Neural crest cell (in vitro differentiated cells): ENCODE results near the gene ADGRV1. TPM values are rescaled to one million over a fixed set of nuclear protein-coding genes. Genes with fewer than 3 reads are reported as not detected.
"Not testable (repeated sequence)": the region's sequence is repeated elsewhere in the genome, so short reads cannot be mapped to it uniquely, and the experiment has no call there.

Experiments used
- DNase-seq: peaks from one replicate; pipeline ENCODE4 v3.0.0; 2021; ENCODE audit warnings: low read depth, mixed read lengths, low spot score
- H3K27ac Mint-ChIP-seq: one replicate; pipeline ENCODE4 v1.8.0; 2021; ENCODE audit warnings: mild to moderate bottlenecking, mixed read lengths; ENCODE audit not compliant: unreplicated experiment
- H3K27me3 Mint-ChIP-seq: 2 replicates; pipeline ENCODE4 v1.8.0; 2021; ENCODE audit warnings: low read depth, mild to moderate bottlenecking, mixed read lengths
- H3K36me3 Mint-ChIP-seq: 2 replicates; pipeline ENCODE4 v1.8.0; 2021; ENCODE audit warnings: low read depth, mild to moderate bottlenecking, mixed read lengths
- H3K4me1 Mint-ChIP-seq: 2 replicates; pipeline ENCODE4 v1.8.0; 2021; ENCODE audit warnings: mixed read lengths
- H3K4me3 Mint-ChIP-seq: one replicate; pipeline ENCODE4 v1.8.0; 2021; ENCODE audit warnings: mild to moderate bottlenecking, mixed read lengths
- H3K9me3 Mint-ChIP-seq: 2 replicates; pipeline ENCODE4 v1.8.0; 2021; ENCODE audit warnings: mixed read lengths
- total RNA-seq: library from RNA; stranded (reverse); gene quantifications from 2 replicates; pipeline ENCODE4 v1.2.1, GENCODE V29; 2021
- TF ChIP-seq, protein P1 (sequence below): fragments of 200-600 bp; sonication (generic); conservative IDR thresholded peaks from 2 replicates; pipeline ENCODE4 v1.5.0; 2021; ENCODE audit warnings: antibody characterized with exemption, mild to moderate bottlenecking

ADGRV1 gene
- total RNA-seq, 1 donor from 2014 or later = 43.4 TPM

DNA sequence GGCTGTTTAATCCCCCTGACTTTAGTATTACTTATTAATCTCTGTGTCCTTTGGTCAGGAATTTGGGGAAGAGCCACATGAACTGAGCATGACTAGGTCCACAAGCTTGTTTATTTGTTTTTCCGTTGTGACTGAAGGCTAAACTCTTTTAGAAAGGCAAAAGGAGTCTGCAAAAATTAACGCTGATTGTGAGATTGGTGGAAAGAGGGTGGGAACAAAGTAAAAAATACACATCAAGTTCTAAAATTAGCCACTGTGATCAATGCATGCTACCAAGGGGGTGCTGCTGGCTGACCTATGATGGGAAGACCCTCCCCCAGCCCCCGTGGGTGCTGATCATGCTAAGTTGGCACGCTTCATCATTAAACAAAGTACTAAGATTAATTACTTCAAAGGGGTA, 356.8 kb downstream of the ADGRV1 start:
- H3K9me3 Mint-ChIP-seq = no peaks in the 10 kb centered on the region
- no peak overlapping the region for H3K27ac Mint-ChIP-seq
- no peak for DNase-seq
- no peak overlapping the region for H3K4me3 Mint-ChIP-seq
- peaks cover 9% of the 10 kb centered on the region for H3K4me1 Mint-ChIP-seq
- TF ChIP-seq, protein P1, sequence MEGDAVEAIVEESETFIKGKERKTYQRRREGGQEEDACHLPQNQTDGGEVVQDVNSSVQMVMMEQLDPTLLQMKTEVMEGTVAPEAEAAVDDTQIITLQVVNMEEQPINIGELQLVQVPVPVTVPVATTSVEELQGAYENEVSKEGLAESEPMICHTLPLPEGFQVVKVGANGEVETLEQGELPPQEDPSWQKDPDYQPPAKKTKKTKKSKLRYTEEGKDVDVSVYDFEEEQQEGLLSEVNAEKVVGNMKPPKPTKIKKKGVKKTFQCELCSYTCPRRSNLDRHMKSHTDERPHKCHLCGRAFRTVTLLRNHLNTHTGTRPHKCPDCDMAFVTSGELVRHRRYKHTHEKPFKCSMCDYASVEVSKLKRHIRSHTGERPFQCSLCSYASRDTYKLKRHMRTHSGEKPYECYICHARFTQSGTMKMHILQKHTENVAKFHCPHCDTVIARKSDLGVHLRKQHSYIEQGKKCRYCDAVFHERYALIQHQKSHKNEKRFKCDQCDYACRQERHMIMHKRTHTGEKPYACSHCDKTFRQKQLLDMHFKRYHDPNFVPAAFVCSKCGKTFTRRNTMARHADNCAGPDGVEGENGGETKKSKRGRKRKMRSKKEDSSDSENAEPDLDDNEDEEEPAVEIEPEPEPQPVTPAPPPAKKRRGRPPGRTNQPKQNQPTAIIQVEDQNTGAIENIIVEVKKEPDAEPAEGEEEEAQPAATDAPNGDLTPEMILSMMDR = no peak
- H3K27me3 Mint-ChIP-seq = no peaks in the 10 kb centered on the region
- H3K36me3 Mint-ChIP-seq = peaks cover 2% of the 10 kb centered on the region

DNA sequence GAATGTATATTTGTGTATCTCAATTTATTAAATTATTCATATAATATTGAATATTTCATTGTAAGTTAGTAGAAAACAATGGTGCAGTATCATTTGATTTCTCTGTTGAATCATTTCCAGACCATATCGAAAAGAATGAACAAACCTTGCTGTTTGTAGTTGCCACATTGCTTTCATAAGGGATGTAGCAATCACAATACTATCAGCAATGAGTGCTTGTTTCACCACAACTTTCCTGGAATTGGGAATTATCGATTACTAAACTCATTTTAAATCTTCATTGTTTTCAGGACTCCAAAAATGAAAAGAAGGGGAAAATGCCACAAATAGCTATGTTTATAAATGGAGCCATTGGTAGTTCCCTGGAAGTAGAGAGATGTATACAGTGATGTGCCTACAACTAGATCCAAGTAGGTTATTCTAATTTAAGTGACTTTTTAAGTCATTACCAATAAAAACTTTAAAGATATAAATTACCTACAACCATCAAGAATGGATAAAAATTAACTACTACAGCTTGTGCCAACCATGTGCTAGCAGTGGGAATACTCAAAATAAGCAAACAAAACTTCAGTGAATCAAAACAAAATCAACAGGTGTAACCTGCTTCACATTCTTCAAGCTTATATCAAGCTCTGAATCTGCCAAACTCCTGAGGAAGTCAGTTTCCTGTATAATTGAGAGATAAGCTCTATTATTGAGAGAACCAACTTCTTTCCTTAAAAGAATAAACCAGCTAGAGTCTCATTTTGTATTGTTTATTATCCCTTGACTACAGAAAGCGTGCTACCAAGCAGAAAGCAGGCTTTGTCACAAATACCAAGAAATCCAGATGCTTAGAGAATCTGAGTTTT, 358.6 kb downstream of the ADGRV1 start:
- no peak overlapping the region for H3K4me3 Mint-ChIP-seq
- no peaks in the 10 kb centered on the region for H3K9me3 Mint-ChIP-seq
- peaks cover 10% of the 10 kb centered on the region for H3K36me3 Mint-ChIP-seq
- H3K4me1 Mint-ChIP-seq = no peaks in the 10 kb centered on the region
- TF ChIP-seq, protein P1 = no peak
- H3K27me3 Mint-ChIP-seq = no peaks in the 10 kb centered on the region
- no peak overlapping the region for H3K27ac Mint-ChIP-seq
- no peak for DNase-seq

DNA sequence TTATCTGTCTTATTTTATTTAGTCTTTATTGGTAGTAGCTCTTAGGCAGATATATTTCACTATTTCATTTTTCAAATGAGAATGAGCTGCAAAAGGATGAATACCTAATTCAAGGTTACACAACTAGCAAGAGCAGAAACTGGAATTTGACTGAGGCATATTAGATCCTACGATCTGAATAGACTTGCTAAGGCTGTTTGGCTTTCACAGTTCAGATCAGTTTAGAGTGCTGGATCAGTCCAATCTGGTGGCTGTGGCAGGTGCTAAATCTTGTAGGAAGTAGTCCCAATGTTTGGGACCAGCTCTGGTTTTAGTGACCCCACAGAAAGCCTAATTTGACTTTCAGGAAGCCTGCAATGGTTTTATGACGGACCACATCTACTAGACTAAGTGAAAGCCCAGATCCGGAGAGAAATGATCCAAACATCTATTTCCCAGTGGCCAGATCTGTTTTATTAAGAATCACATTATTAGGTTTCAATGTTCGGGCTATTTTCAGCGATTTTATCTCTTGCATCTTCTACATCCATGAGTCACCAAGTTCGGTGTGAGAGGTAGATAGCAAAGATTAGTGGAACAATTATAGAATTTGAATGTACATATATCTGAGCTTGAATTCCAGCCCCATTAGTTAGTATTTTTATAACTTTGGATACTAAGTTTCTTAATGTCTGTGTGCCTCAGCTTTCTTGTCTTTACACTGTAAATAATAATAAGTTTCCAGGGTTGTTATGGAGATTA, 359.5 kb downstream of the ADGRV1 start:
- no peaks in the 10 kb centered on the region for H3K4me1 Mint-ChIP-seq
- no peak overlapping the region for H3K4me3 Mint-ChIP-seq
- TF ChIP-seq, protein P1 = no peak
- H3K27me3 Mint-ChIP-seq = no peaks in the 10 kb centered on the region
- H3K27ac Mint-ChIP-seq = no peak overlapping the region
- no peak for DNase-seq
- H3K36me3 Mint-ChIP-seq = peaks cover 15% of the 10 kb centered on the region
- no peaks in the 10 kb centered on the region for H3K9me3 Mint-ChIP-seq

DNA sequence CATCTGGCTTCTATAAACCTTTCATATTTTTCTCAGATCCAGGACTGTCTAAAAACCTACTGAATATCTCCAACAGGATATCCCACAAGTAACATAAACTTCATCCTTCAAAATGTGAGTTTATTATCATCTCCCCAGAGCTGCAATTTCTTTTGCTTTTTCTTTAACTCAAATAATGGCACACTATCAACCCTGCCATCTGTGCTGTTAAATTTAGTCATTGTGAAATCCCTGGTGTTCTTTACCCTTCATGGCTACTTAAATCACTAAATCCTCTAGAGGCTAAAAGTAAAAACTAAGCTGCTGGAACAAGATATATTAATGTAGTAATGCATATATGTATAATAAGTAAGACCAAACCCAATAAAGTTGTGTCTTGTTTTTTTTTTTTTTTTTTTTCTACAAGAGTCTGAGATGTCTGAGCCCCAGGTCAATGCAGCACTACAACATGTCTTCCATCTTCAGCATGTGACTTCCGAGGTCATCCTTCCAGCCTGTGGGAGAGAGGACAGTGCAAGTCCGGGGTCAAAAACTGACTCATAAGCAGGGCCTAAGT, 362.9 kb downstream of the ADGRV1 start:
- H3K4me1 Mint-ChIP-seq = no peaks in the 10 kb centered on the region
- TF ChIP-seq, protein P1 = no peak
- H3K27me3 Mint-ChIP-seq = no peaks in the 10 kb centered on the region
- no peak for DNase-seq
- no peak overlapping the region for H3K27ac Mint-ChIP-seq
- no peaks in the 10 kb centered on the region for H3K9me3 Mint-ChIP-seq
- peaks cover 13% of the 10 kb centered on the region for H3K36me3 Mint-ChIP-seq
- H3K4me3 Mint-ChIP-seq = no peak overlapping the region

DNA sequence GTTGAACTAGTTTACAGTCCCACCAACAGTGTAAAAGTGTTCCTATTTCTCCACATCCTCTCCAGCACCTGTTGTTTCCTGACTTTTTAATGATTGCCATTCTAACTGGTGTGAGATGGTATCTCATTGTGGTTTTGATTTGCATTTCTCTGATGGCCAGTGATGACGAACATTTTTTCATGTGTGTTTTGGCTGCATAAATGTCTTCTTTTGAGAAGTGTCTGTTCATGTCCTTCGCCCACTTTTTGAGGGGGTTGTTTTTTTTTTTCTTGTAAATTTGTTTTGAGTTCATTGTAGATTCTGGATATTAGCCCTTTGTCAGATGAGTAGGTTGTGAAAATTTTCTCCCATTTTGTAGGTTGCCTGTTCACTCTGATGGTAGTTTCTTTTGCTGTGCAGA, 365.6 kb downstream of the ADGRV1 start:
- peaks cover 20% of the 10 kb centered on the region for H3K36me3 Mint-ChIP-seq

DNA sequence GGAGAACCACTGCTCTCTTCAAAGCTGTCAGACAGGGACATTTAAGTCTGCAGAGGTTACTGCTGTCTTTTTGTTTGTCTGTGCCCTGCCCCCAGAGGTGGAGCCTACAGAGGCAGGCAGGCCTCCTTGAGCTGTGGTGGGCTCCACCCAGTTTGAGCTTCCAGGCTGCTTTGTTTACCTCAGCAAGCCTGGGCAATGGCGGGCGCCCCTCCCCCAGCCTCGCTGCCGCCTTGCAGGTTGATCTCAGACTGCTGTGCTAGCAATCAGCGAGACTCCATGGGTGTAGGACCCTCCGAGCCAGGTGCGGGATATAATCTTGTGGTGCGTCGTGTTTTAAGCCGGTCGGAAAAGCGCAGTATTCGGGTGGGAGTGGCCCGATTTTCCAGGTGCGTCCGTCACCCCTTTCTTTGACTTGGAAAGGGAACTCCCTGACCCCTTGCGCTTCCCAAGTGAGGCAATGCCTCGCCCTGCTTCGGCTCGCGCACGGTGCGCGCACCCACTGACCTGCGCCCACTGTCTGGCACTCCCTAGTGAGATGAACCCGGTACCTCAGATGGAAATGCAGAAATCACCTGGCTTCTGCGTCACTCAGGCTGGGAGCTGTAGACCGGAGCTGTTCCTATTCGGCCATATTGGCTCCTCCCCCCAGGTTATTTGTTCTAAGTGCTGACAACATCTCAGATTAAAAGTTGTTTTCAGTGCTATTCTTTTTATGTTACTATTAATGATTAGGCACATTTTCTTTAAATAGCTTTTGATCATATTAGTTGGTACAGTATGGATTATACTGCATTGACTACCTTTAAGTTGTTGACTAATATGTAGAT, 370.6 kb downstream of the ADGRV1 start:
- H3K27me3 Mint-ChIP-seq, H3K9me3 Mint-ChIP-seq: not testable (repeated sequence)
- H3K27ac Mint-ChIP-seq = peak overlapping the region; percentile 99
- DNase-seq = peak; percentile 2
- H3K4me1 Mint-ChIP-seq = peaks cover 20% of the 10 kb centered on the region
- peaks cover 11% of the 10 kb centered on the region for H3K36me3 Mint-ChIP-seq
- peak overlapping the region; percentile 98 for H3K4me3 Mint-ChIP-seq

More for the DNA sequence above, 365.6 kb downstream of the ADGRV1 start:
- not testable (repeated sequence) for H3K27ac Mint-ChIP-seq, DNase-seq, H3K4me3 Mint-ChIP-seq, H3K4me1 Mint-ChIP-seq, H3K27me3 Mint-ChIP-seq, H3K9me3 Mint-ChIP-seq
